HG02885 (cell line): ENCODE measurements around the gene SEZ6.

Experiments
- ATAC-seq: cut with Tn5 transposase; IDR thresholded peaks from one replicate; pipeline ENCODE4 v1.9.1; 2021; ENCODE audit warnings: mild to moderate bottlenecking; ENCODE audit not compliant: unreplicated experiment, poor library complexity

The SEZ6 gene

GRCh38 chr17:29007860-29008455, 2.1 kb upstream of the SEZ6 start:
- ATAC-seq, result no peak

- no peak for ATAC-seq
Observed at GRCh38 chr17:29007456-29007855, 1.6 kb upstream of the SEZ6 start.

- ATAC-seq, result no peak
Observed at GRCh38 chr17:29004081-29004692, 1.6 kb downstream of the SEZ6 start.

GRCh38 chr17:29003289-29003688, 2.5 kb downstream of the SEZ6 start:
- ATAC-seq, result no peak

GRCh38 chr17:29002811-29003210, 3.0 kb downstream of the SEZ6 start:
- no peak for ATAC-seq

GRCh38 chr17:29000973-29001372, 4.9 kb downstream of the SEZ6 start:
- ATAC-seq, result no peak

GRCh38 chr17:28999206-28999605, 6.6 kb downstream of the SEZ6 start:
- no peak for ATAC-seq

- ATAC-seq, result no peak
Observed at GRCh38 chr17:28997806-28998205, 8.0 kb downstream of the SEZ6 start.

- no peak for ATAC-seq
Observed at GRCh38 chr17:28996554-28997096, 9.2 kb downstream of the SEZ6 start.

GRCh38 chr17:28993645-28994426, 12.0 kb downstream of the SEZ6 start:
- no peak for ATAC-seq

- no peak for ATAC-seq
Observed at GRCh38 chr17:28992625-28993600, 12.9 kb downstream of the SEZ6 start.

GRCh38 chr17:28992185-28992584, 13.6 kb downstream of the SEZ6 start:
- no peak for ATAC-seq

GRCh38 chr17:28991779-28992178, 14.1 kb downstream of the SEZ6 start:
- no peak for ATAC-seq

GRCh38 chr17:28989028-28989427, 16.8 kb downstream of the SEZ6 start:
- ATAC-seq, result no peak

- ATAC-seq, result no peak
Observed at GRCh38 chr17:28988475-28988874, 17.4 kb downstream of the SEZ6 start.

GRCh38 chr17:28986714-28987655, 18.8 kb downstream of the SEZ6 start:
- ATAC-seq, result no peak

- no peak for ATAC-seq
Observed at GRCh38 chr17:28985950-28986713, 19.7 kb downstream of the SEZ6 start.
